ENCODE results near the gene C6orf89.

C6orf89 gene

DNA sequence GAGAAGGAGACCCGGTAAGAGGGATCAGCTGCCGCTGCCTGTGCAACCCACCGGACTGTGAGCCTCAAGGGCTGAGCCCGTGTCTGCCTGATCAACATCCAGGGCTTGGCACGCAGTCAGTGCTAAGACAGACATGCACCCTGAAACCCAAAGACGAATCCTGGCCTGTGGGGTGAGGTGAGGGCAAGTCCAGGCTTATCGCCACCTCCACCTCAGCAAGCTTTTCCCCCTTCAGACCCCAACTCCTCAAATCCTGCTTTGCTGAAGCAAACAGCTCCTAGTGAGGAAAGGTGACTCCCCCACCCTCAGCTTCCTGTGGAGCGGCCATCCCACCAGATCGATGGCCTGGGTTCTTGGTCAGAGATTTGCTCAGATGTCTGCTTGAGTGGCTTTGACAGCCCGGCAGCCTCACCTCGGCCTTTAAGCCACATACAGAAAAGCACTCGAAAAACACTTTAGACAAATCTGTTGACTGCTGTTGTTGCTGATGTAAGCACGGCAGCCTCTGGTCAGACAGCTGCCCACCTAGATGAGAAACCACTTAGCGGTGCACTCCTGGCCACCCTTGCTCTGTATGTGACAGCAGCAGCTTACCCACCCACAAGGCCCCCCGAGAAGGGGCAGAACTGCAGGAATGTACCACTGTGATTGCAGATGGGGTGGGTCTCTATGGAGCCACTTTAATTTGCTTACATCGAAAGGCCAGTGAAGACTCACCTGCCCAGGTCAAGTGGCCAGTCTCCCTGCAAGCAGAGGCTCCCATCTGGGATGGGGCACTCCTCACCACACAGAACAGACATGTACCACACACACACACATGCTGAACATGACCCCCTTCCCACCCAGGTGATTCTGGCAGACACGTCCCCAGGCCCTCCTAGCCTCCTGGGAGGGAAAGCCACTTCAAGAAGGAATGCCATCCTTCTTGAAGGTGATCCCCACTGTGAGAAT lies 85.4 kb downstream of the C6orf89 start:
- DNase-seq = no peak

DNA sequence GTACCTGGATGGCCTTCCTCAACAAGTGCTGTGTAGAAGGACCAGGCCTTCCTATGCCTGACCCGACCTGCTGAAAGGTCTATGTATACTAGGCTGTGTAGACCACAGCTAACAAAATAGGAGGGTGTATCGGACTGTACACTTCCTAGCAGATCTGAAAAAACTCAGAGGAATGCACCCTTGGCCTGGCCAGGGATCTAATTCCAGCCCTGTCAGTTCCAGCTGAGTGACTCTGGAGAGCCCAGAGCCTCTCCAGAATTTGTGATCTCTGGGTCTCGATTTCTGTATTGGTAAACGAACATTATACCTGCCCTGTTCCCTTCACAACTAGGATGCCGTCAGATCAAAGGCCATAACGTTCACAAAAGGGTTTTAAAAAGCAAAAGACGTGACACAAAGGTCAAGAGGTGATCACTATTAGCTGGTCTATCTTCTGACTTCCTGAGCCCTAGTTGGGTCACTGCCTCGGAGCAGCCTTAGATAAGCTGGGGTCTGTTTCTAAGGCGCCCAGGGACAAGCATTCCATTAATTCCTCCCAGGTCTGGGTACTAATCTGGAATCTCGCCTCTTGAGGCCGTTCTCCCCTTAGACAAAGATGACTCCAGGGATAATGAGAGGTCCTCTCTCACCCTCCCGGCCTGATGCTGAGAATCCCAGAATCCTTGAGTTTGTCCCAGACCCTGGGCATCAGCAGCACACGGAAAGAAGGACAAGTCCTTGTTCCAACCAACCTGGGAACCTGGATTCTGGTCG lies 86.3 kb downstream of the C6orf89 start:
- no peak for DNase-seq

DNA sequence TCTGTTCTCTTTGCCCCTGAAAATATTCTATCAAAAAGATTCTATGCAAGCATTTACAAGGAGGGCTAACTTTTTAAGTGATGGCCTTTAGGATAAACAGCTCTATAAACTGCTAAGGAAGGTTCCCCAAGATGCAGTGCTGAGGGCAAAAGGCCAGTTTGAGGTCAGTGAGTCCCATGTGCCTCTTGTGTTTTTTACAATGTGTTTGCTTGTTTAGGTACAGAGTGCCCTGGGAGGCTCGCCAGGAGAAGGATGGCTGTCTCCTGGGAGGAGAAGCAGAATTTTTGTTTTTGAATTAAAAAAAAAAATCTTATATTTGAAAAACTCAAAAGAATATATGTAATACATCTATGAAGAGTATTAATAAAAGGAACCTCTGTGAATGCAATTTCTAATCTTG lies 87.4 kb downstream of the C6orf89 start:
- DNase-seq = no peak

GRCh38 chr6:36973647-36974046 lies 87.9 kb downstream of the C6orf89 start:
- DNase-seq = no peak

- no peak for DNase-seq
Observed at GRCh38 chr6:36975231-36976006, 89.7 kb downstream of the C6orf89 start.

DNA sequence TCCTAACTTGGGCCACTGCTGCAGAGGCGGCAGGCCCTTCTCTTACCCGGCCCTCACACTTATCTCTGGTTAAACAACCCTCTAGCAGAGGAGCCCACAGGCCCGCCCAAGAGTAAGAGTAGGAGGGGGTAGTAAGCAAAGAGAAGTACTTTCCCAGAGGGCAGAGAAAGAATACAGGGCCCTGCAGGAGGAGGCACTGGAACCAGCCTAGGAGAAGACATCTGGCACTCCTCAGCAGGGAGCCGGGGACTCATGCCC lies 90.2 kb downstream of the C6orf89 start:
- DNase-seq = no peak

- no peak for DNase-seq
Observed at GRCh38 chr6:36976509-36976908, 90.8 kb downstream of the C6orf89 start.

DNA sequence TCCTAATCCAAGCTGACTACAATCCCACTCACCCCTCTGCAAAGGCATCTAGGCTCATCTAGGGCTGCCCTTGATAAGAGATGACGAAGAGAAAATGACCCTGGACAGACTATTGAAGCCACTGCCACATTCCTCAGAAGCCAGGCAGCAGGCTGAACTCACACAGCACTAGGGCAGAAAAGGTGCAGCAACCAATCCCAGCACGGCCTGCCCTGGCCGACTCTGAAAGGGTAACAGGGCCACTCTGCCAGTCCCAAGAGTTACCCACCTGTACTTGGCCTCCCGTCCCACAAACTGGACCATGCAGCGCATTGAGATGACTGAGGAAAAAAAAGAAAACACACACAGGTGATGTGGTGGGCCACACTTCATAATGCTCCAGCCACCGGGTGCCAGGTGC lies 91.2 kb downstream of the C6orf89 start:
- DNase-seq = no peak

DNA sequence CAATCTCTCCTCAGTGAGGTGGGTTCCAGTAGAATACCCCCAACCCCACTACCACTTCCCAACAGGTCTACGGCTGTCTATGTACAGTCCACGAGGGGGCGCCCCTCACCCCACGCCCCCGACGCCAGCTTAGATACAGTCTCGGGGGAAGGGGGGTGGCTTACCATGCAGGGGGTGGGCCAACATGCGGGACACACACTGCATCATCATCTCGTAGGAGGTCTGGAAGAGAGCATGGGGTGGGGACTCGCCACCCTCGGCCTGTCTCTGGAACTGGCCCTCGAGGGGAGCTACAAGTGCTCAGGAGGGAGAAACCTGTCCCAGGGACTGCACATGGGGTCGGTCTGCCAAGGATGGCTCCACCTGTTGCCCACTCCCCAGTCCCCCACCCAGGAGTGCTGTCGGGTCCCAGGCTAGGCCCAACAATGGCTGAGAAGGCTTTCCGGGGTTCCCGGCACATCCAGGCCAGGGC lies 91.8 kb downstream of the C6orf89 start:
- no peak for DNase-seq

All from DMS 273 treated with DMSO at 0.1 percent for 48 hours (cell line).